HG02970 (cell line): ENCODE data around the gene NHP2.

Experiments
- ATAC-seq: cut with Tn5 transposase; IDR thresholded peaks from one replicate; pipeline ENCODE4 v1.9.1; 2021; ENCODE audit warnings: mild to moderate bottlenecking, moderate library complexity, moderate number of reproducible peaks; ENCODE audit not compliant: unreplicated experiment, low FRiP score

The NHP2 gene

DNA sequence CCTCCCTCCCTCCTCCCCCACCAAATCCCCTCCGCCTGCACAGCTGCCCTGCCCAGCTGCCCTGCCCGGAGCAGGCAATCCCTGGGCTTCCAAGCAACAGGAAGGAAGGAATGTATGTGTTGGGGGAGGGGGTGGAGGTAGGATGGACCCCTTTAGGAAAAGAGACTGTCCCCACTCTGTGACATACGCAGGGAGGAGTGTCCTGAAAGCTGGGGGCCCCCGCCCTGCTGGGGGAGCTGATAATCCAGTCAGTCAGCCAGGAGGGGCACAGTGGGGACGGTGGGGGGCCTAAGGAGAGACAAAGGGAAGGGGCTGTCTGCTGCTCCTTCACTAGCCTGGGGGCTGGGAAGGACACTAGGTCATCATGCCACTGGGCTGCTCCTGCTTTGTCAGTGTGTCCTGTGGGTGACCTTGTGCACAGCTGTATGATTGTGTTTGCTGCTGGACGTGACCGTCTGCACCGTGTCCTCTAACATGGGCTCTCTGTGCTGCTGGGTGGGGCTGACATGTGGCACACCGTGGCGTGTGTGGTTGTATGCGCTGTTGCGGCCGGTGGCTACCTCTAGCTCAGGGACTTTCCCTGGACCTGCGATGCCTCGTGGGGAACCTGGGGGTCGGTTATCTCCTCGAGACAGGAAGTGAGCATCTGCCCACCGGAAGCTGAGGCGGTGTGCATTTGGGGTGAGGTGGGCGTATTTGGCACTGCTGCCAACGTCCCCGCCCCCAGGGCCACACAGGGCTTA lies 37.4 kb downstream of the NHP2 start:
- no peak for ATAC-seq

- ATAC-seq: no peak
Observed at GRCh38 chr5:178115814-178116142, 37.9 kb downstream of the NHP2 start.

GRCh38 chr5:178115136-178115813 lies 38.4 kb downstream of the NHP2 start:
- no peak for ATAC-seq

DNA sequence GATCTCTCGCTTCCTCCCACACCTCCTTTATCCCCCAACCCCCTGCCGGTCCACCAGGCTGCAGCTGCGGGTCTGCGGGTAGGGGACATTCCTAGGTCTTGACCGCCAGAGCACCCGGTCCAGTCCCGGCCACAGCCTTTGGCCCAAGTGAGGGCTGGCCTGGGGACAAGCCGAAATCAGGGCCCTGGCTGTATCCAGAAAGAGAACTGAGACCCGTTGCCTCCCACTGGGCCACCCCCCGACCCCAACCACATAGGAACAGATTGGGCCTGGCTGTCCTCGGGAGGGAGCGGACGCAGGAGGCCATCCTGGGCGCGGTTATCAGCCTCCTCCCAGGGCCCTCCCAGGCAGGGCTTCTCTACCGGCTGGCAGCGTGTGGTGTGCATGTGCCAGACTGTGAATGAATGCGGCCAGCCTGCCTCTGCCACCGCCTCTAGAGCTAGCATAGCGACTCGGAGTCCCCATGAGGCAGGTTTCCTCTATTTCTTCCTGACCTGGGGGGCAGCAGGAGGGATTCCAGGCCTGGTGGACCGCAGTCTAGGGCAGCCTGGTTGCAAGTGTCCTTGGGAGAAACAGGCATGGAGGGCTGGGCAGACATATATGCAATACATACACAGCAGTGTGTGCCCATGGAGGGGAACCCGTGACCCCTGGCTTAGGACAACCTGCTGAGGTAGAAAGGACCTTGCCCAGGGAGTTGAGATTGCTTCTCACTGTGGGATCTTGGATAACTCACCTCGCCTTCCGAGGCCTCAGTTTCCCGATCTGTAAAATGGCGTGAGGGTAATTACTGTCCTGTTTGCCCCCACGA lies 39.2 kb downstream of the NHP2 start:
- no peak for ATAC-seq

- ATAC-seq: no peak
Observed at GRCh38 chr5:178113841-178114324, 39.8 kb downstream of the NHP2 start.

DNA sequence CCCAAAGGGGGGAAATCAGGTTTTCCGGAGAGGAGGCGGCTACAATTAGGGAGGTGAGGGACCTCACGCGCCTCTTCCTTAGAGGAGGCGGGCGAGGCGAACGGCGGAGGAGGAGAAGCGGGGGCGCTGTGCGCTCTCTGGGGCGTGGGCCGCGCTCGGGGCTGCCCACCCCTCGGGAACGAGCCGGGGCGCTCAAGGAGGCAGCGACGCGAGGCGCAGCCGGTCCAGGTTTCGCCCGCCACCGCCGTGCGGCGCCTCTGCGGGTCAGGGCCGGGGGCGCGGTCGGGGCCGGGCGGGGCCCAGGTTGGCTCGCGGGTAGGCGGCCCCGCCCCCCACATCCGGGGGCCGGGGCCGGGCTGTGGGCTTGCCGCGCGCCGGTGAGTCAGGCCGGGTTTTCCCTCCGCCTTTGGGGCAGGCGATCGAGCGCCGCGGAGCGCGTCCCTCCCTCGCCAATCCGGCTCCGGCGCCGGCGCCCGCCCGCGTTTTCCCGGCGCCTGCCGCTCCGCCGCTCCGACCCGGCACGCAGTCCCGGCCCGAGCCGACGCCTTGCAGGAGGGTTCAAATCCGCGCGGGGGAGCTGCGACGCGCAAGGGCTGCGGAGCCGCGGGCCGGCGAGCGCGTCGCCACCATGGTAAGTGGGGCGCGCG lies 40.4 kb downstream of the NHP2 start, which contains the start of gene N4BP3:
Gene N4BP3, plus strand, starts transcription at position 392 of the 647 bp plus-strand sequence. CDS start 6,052 bp downstream, outside the sequence.
- peak; percentile 67 for ATAC-seq

DNA sequence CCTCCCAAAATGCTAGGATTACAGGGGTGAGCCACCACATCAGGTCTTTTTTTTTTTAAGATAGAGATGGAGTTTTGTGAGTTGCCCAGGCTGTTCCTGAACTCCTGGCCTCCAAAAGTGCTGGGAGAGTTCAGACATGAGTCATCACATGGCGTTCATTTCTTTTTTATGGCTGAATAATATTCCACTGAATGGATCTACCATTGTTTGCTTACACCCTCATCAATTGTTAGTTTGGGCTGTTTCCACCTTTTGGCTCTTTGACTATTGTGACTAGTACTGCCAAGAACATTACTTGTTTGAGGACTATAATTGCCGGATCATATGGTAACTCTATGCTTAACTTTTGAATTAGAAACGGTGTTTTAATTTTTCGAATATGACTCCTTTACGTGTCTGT lies 41.1 kb downstream of the NHP2 start:
- ATAC-seq: no peak

DNA sequence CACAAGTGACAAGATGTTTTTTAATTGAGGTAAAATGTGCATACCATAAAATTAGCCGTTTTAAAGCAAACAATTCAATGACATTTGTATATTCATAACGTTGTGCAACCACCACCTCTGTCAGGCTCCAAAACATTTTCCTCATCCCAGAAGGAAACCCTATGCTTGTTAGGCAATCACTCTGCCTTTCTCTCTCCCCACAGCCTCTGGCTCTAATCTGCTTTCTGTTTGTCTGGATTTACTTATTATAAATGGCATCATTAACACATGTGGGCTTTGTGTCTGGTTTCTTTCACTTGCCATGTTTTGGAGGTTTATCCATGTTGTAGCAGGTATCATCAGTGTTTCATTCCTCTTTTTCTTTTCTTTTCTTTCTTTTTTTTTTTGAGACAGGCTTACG lies 41.8 kb downstream of the NHP2 start:
- no peak for ATAC-seq

GRCh38 chr5:178110511-178110910 lies 43.2 kb downstream of the NHP2 start:
- no peak for ATAC-seq

GRCh38 chr5:178108966-178109365 lies 44.7 kb downstream of the NHP2 start:
- no peak for ATAC-seq

DNA sequence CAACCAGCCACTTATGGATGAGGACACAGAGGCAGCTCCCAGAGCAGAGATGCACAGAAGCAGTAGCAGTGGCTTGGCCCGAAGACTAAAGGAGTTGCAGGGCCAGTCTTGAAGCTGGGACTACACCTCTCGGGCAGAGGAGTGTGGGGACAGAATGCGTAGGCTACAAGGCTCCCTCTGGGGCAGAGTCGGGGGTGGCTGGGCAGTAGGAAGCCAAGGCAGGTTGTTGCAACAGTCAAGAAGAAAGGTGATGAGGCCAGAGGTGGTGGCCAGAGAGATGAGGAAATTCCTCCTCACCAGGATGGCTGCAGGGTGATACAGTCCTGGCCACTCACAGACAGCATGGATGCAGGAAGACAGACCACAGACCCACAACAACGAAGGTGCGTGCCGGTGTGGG lies 45.2 kb downstream of the NHP2 start:
- ATAC-seq: no peak

- no peak for ATAC-seq
Observed at GRCh38 chr5:178107756-178108310, 45.9 kb downstream of the NHP2 start.

- no peak for ATAC-seq
Observed at GRCh38 chr5:178106556-178107239, 47.0 kb downstream of the NHP2 start.

DNA sequence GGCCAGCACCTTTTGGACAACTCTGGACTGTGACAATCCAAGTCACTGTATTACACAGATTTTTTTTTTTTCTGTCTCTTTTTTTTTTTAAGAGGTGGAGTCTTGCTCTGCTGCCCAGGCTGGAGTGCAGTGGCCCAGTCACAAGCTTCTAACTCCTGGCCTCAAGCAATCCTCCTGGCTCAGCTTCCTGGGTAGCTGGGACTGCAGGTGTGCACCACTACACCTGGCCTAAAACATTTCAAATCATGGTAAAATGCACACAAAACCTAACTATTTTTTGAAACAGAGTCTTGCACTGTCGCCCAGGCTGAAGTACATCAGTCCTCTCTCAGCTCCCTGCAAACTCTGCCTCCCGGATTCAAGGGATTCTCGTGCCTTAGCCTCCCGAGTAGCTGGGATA lies 47.6 kb downstream of the NHP2 start:
- ATAC-seq: no peak

GRCh38 chr5:178104492-178104891 lies 49.2 kb downstream of the NHP2 start:
- no peak for ATAC-seq

DNA sequence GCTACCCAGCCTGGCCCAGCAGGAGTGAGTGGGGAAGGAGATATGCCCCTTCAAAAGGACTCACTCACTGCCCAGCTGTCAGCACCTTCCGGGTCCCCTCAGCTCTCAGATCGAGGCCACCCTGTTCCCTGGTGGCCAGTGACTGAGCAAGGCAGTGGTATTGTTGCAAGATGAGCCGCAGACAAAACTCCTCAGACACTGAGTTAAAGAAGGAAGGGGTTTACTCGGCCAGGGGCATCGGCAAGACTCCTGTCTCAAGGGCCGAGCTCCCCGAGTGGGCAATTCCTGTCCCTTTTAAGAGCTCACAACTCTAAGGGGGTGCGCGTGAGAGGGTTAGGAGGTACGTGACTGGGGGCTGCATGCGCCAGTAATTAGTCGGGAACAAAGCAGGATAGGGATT lies 50.1 kb downstream of the NHP2 start:
- no peak for ATAC-seq
